Astrocyte (in vitro differentiated cells and primary cell): ENCODE results near the gene GNPDA2. TPM values are rescaled to one million over a fixed set of nuclear protein-coding genes. Genes with fewer than 3 reads are reported as not detected.
A peak's percentile ranks its signal among the peaks of the same experiment; 100 is the strongest.

Source experiments
- DNase-seq: peaks from one replicate; pipeline ENCODE4 v3.0.0-alpha.2; 2010; ENCODE audit warnings: low read depth
- FAIRE-seq: peaks from 2 replicates; lab custom pipeline; 2011; peaks lifted over from hg19 to GRCh38; lab: Jason Lieb, UNC
- H2AFZ ChIP-seq: 2 replicates; pipeline ENCODE4 v1.6.0; 2012; ENCODE audit warnings: low read depth, low read length, inconsistent platforms
- H3K27ac ChIP-seq: 2 replicates; pipeline ENCODE4 v1.5.1; 2011; ENCODE audit warnings: low read depth, low read length, inconsistent platforms
- H3K27me3 ChIP-seq: 2 replicates; pipeline ENCODE4 v1.6.0; 2011; ENCODE audit warnings: low read length, inconsistent platforms; ENCODE audit not compliant: insufficient read depth
- H3K36me3 ChIP-seq: 2 replicates; pipeline ENCODE4 v1.5.1; 2011; ENCODE audit warnings: low read length, inconsistent platforms; ENCODE audit not compliant: insufficient read depth
- H3K4me1 ChIP-seq: 2 replicates; pipeline ENCODE4 v1.5.1; 2011; ENCODE audit warnings: low read length, inconsistent platforms; ENCODE audit not compliant: insufficient read depth
- H3K4me2 ChIP-seq: 2 replicates; pipeline ENCODE4 v1.6.0; 2012; ENCODE audit warnings: low read length, inconsistent platforms
- H3K4me3 ChIP-seq: 2 replicates; pipeline ENCODE4 v1.5.1; 2011; ENCODE audit warnings: low read depth, mild to moderate bottlenecking, low read length, inconsistent platforms; ENCODE audit not compliant: insufficient read depth
- H3K79me2 ChIP-seq: 2 replicates; pipeline ENCODE4 v1.6.0; 2012; ENCODE audit warnings: mild to moderate bottlenecking, low read length, inconsistent platforms; ENCODE audit not compliant: insufficient read depth
- H3K9ac ChIP-seq: 2 replicates; pipeline ENCODE4 v1.6.0; 2012; ENCODE audit warnings: mild to moderate bottlenecking, low read length, inconsistent platforms
- H3K9me3 ChIP-seq: 2 replicates; pipeline ENCODE4 v1.5.1; 2012; ENCODE audit warnings: low read depth, mild to moderate bottlenecking, low read length, inconsistent platforms; ENCODE audit not compliant: insufficient read depth
- H4K20me1 ChIP-seq: 2 replicates; pipeline ENCODE4 v1.6.0; 2012; ENCODE audit warnings: low read length, inconsistent platforms; ENCODE audit not compliant: insufficient read depth
- H3K27ac Mint-ChIP-seq: one replicate; pipeline ENCODE4 v1.8.0; 2021; ENCODE audit warnings: mild to moderate bottlenecking, mixed read lengths; ENCODE audit not compliant: unreplicated experiment
- H3K27me3 Mint-ChIP-seq: one replicate; pipeline ENCODE4 v1.8.0; 2021; ENCODE audit warnings: low read depth, mixed read lengths; ENCODE audit not compliant: unreplicated experiment
- H3K36me3 Mint-ChIP-seq: one replicate; pipeline ENCODE4 v1.8.0; 2021; ENCODE audit warnings: low read depth, mixed read lengths; ENCODE audit not compliant: unreplicated experiment
- H3K4me1 Mint-ChIP-seq: one replicate; pipeline ENCODE4 v1.8.0; 2021; ENCODE audit warnings: low read depth, mixed read lengths; ENCODE audit not compliant: unreplicated experiment
- H3K4me3 Mint-ChIP-seq: one replicate; pipeline ENCODE4 v1.8.0; 2021; ENCODE audit warnings: mild to moderate bottlenecking, moderate library complexity, mixed read lengths; ENCODE audit not compliant: unreplicated experiment
- H3K9me3 Mint-ChIP-seq: one replicate; pipeline ENCODE4 v1.8.0; 2021; ENCODE audit warnings: mild to moderate bottlenecking, mixed read lengths; ENCODE audit not compliant: unreplicated experiment
- EZH2 ChIP-seq: IDR thresholded peaks from 2 replicates; pipeline ENCODE4 v1.6.1; 2012; ENCODE audit warnings: mild to moderate bottlenecking, low read length, inconsistent platforms; ENCODE audit not compliant: insufficient read depth
- total RNA-seq: library from RNA; stranded (reverse); gene quantifications from 2 replicates; pipeline ENCODE4 v1.2.1, GENCODE V29; 2021
- TF ChIP-seq, protein P1 (sequence below): IDR thresholded peaks from 2 replicates; pipeline ENCODE4 v1.5.1; 2011; ENCODE audit warnings: low read depth, mild to moderate bottlenecking, inconsistent platforms, low read length, moderate library complexity; ENCODE audit not compliant: insufficient read depth

The GNPDA2 gene
- total RNA-seq, 1 donor from 2014 or later = 12.2 TPM

DNA sequence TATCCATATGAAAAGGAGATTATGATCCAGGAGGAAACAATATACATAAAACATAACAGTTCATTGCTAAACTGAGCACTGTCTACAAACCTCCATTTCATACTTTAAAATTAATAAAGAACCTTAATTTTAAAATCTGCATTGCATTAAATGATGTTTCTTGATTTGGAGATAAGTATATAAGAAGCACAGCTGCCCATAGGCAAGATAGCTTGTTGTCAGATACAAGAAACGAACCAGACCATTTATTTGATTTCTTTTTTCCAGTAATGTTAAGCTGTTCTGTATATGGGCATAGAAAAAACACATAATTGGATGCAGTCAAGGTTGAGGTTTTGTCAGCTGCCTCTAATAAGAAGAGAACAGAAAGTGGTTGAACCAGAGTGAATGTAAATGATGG, 41.7 kb downstream of the GNPDA2 start:
- H3K9ac ChIP-seq = no peak overlapping the region
- no peak overlapping the region for H3K27ac ChIP-seq
- H3K27ac Mint-ChIP-seq = no peak overlapping the region
- H3K4me2 ChIP-seq = no peak overlapping the region
- no peak overlapping the region for H3K4me3 Mint-ChIP-seq
- peaks cover 23% of the 10 kb centered on the region for H3K79me2 ChIP-seq
- TF ChIP-seq EZH2 = no peak
- TF ChIP-seq, protein P1, sequence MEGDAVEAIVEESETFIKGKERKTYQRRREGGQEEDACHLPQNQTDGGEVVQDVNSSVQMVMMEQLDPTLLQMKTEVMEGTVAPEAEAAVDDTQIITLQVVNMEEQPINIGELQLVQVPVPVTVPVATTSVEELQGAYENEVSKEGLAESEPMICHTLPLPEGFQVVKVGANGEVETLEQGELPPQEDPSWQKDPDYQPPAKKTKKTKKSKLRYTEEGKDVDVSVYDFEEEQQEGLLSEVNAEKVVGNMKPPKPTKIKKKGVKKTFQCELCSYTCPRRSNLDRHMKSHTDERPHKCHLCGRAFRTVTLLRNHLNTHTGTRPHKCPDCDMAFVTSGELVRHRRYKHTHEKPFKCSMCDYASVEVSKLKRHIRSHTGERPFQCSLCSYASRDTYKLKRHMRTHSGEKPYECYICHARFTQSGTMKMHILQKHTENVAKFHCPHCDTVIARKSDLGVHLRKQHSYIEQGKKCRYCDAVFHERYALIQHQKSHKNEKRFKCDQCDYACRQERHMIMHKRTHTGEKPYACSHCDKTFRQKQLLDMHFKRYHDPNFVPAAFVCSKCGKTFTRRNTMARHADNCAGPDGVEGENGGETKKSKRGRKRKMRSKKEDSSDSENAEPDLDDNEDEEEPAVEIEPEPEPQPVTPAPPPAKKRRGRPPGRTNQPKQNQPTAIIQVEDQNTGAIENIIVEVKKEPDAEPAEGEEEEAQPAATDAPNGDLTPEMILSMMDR = no peak
- H3K4me3 ChIP-seq = no peak overlapping the region
- no peak overlapping the region for H2AFZ ChIP-seq
- peaks cover 53% of the 10 kb centered on the region for H3K36me3 ChIP-seq
- H4K20me1 ChIP-seq = no peaks in the 10 kb centered on the region
- H3K9me3 ChIP-seq = no peaks in the 10 kb centered on the region
- H3K27me3 Mint-ChIP-seq = no peaks in the 10 kb centered on the region
- H3K36me3 Mint-ChIP-seq = peaks cover 4% of the 10 kb centered on the region
- H3K4me1 Mint-ChIP-seq = peaks cover 2% of the 10 kb centered on the region
- DNase-seq (no peak), FAIRE-seq (no peak)
- H3K27me3 ChIP-seq = no peaks in the 10 kb centered on the region
- H3K4me1 ChIP-seq = no peaks in the 10 kb centered on the region
- H3K9me3 Mint-ChIP-seq = no peaks in the 10 kb centered on the region

DNA sequence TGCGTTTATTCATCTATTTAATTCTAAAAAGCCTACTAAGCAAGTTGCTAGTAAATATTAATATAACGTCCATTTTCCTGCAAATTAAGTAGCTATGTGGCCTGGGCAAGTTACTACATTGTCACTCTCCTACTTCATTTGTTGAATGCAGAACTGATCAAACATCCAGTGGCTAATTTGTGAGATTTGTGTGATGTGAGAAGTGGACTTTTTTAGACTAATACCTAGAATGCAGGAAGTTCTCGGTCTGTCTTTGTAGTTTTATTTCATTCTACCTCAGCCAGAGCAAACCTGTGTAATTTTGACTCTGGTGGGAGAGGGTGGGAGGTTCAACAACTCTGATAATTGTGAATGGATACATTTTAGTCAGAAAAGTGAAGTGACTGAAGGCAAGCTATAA, 47.3 kb downstream of the GNPDA2 start:
- Histone ChIP-seq H3K9me3 (no peaks in the 10 kb centered on the region), H3K4me2 (peak overlapping the region; percentile 93), H3K4me1 (no peaks in the 10 kb centered on the region), H3K27ac (peak overlapping the region; percentile 92), H3K4me3 (peak overlapping the region; percentile 88), H3K79me2 (peaks cover 38% of the 10 kb centered on the region), H3K27me3 (no peaks in the 10 kb centered on the region), H4K20me1 (no peaks in the 10 kb centered on the region), H2AFZ (peak overlapping the region; percentile 84), H3K9ac (peak overlapping the region; percentile 88), H3K36me3 (peaks cover 19% of the 10 kb centered on the region)
- DNase-seq (no peak), FAIRE-seq (no peak)
- TF ChIP-seq EZH2 = no peak
- no peak overlapping the region for H3K27ac Mint-ChIP-seq
- H3K4me3 Mint-ChIP-seq = peak overlapping the region; percentile 93
- no peaks in the 10 kb centered on the region for H3K36me3 Mint-ChIP-seq
- no peaks in the 10 kb centered on the region for H3K9me3 Mint-ChIP-seq
- H3K4me1 Mint-ChIP-seq = peaks cover 2% of the 10 kb centered on the region
- H3K27me3 Mint-ChIP-seq = no peaks in the 10 kb centered on the region

DNA sequence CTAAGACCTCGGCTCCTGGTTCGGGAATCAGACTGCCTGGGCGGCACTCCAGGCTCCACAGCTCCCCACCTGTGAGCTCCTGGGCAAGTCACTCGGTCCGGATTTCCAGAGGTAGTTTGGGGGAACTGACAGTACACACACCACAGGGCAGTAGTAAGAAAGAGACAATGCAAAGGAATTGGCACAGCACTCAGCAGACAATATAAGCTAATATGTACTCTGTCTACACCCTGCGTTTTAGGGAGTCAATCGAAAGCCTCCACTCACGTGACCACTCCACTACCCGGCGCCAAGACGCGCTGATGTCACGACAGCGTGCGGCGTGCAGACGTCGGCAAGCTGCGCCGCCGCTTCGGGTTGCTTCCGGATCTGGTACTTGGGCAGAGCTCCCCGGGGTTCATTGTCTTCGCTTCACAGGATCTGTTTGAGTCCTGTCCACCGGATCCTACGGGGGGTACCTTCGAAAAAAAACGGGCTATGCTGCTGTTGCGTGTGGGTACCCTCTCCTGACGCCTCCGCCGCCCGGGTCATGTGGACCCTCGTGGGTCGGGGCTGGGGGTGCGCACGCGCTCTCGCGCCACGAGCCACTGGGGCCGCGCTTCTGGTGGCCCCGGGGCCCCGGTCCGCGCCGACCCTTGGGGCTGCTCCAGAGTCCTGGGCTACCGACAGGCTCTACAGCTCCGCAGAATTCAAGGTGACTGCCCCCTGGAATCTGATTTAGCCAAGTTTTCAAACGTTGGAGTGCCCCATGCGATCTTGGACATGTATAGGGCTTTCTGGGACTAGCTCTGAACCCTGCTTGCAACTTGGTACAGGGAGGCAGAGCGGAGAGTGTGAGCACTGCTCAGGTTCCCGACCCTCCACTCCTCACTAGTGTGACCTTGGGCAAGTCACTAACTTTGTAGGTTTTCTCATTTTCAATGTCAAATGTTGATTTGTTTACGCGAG, 48.0 kb downstream of the GNPDA2 start, which contains the start of gene GUF1:
Gene GUF1, plus strand, starts transcription at position 327 of the 948 bp plus-strand sequence. Its CDS starts 203 bp downstream, at position 530.
- Histone ChIP-seq H3K4me3 (peak within 1 kb of the TSS; percentile 88), H3K79me2 (peaks cover 38% of the 10 kb centered on the region), H3K4me2 (peak within 1 kb of the TSS; percentile 93), H2AFZ (peak within 1 kb of the TSS; percentile 84), H4K20me1 (no peaks in the 10 kb centered on the region), H3K27me3 (no peaks in the 10 kb centered on the region), H3K27ac (peak within 1 kb of the TSS; percentile 92), H3K9me3 (no peaks in the 10 kb centered on the region), H3K36me3 (peaks cover 15% of the 10 kb centered on the region), H3K9ac (peak within 1 kb of the TSS; percentile 88), H3K4me1 (no peaks in the 10 kb centered on the region)
- Mint-ChIP-seq H3K27ac (peak within 1 kb of the TSS; percentile 91), H3K27me3 (no peaks in the 10 kb centered on the region), H3K9me3 (no peaks in the 10 kb centered on the region), H3K4me3 (peak within 1 kb of the TSS; percentile 93), H3K36me3 (no peaks in the 10 kb centered on the region), H3K4me1 (peaks cover 2% of the 10 kb centered on the region)
- TF ChIP-seq, protein P1 = no peak
- no peak for TF ChIP-seq EZH2
- no peak for FAIRE-seq
- peak; percentile 84 for DNase-seq
